Astrocyte (in vitro differentiated cells and primary cell): ENCODE measurements around the gene SAYSD1.

Experiments
- CTCF ChIP-seq: IDR thresholded peaks from 2 replicates; pipeline ENCODE4 v1.5.1; 2011; ENCODE audit warnings: low read depth, mild to moderate bottlenecking, inconsistent platforms, low read length, moderate library complexity; ENCODE audit not compliant: insufficient read depth
- EZH2 ChIP-seq: IDR thresholded peaks from 2 replicates; pipeline ENCODE4 v1.6.1; 2012; ENCODE audit warnings: mild to moderate bottlenecking, low read length, inconsistent platforms; ENCODE audit not compliant: insufficient read depth

GRCh38 chr6:39137245-39137644 is 22.3 kb upstream of the SAYSD1 start:
- no peak for TF ChIP-seq CTCF
- TF ChIP-seq EZH2 = no peak
